Caco-2 (cell line): ENCODE data around the gene EPHX1. TPM values are rescaled to one million over a fixed set of nuclear protein-coding genes. Genes with fewer than 3 reads are reported as not detected.

Experiments
- BruUV-seq: library from RNA; stranded (reverse); fragments of 400-500 nt; replicated peaks from 2 replicates; lab custom pipeline; 2021; lab: Mats Ljungman, UMichigan
- CTCF ChIA-PET: fragments of 300-600 bp; sonication (Branson Sonifier 250); formaldehyde crosslinking; loops from one replicate; lab custom pipeline; 2022; ENCODE audit warnings: antibody characterized with exemption; lab: Charles Lee
- POLR2A ChIA-PET: fragments of 300-600 bp; sonication (Branson Sonifier 250); formaldehyde crosslinking; loops from one replicate; lab custom pipeline; 2022; ENCODE audit warnings: antibody characterized with exemption; lab: Charles Lee
- DNase-seq, 2 experiments: peaks; one replicate each; pipeline versions ENCODE4 v3.0.0 to v3.0.0-alpha.2; 2020 to 2022
- H3K27me3 ChIP-seq: replicated peaks from 2 replicates; pipeline ENCODE4 v1.6.0; 2011; ENCODE audit warnings: low read length; ENCODE audit not compliant: control insufficient read depth, insufficient read depth
- H3K36me3 ChIP-seq: 2 replicates; pipeline ENCODE4 v1.5.1; 2011; ENCODE audit warnings: low read length; ENCODE audit not compliant: control insufficient read depth, insufficient read depth
- H3K4me1 ChIP-seq: fragments of 250-450 bp; sonication (Bioruptor Pico); 2 replicates; pipeline ENCODE4 v1.5.1; 2020; ENCODE audit warnings: mild to moderate bottlenecking
- H3K4me3 ChIP-seq: 2 replicates; pipeline ENCODE4 v1.5.1; 2011; ENCODE audit warnings: low read depth, mild to moderate bottlenecking, control low read depth, low read length
- H3K9me3 ChIP-seq: fragments of 250-450 bp; sonication (Bioruptor Pico); 2 replicates; pipeline ENCODE4 v1.5.1; 2020; ENCODE audit warnings: mild to moderate bottlenecking, moderate library complexity
- H3K27ac Mint-ChIP-seq: one replicate; pipeline ENCODE4 v1.8.0; 2022; ENCODE audit warnings: mixed read lengths; ENCODE audit not compliant: unreplicated experiment
- H3K27me3 Mint-ChIP-seq: one replicate; pipeline ENCODE4 v1.8.0; 2022; ENCODE audit warnings: mixed read lengths; ENCODE audit not compliant: insufficient read depth, unreplicated experiment
- H3K36me3 Mint-ChIP-seq: one replicate; pipeline ENCODE4 v1.8.0; 2022; ENCODE audit warnings: mild to moderate bottlenecking, mixed read lengths; ENCODE audit not compliant: insufficient read depth, unreplicated experiment
- H3K4me1 Mint-ChIP-seq: one replicate; pipeline ENCODE4 v1.8.0; 2022; ENCODE audit warnings: low read depth, mixed read lengths; ENCODE audit not compliant: unreplicated experiment
- H3K4me3 Mint-ChIP-seq: one replicate; pipeline ENCODE4 v1.8.0; 2022; ENCODE audit warnings: mild to moderate bottlenecking, moderate library complexity, mixed read lengths; ENCODE audit not compliant: unreplicated experiment
- H3K9me3 Mint-ChIP-seq: one replicate; pipeline ENCODE4 v1.8.0; 2022; ENCODE audit warnings: mixed read lengths; ENCODE audit not compliant: unreplicated experiment
- intact Hi-C: fragments of 100-400 bp; cut with micrococcal nuclease; formaldehyde crosslinking; loops from one replicate; pipeline ENCODE4 v1.10.0; 2022; ENCODE audit not compliant: unreplicated experiment
- total RNA-seq: library from RNA; stranded (reverse); gene quantifications from 2 replicates; pipeline ENCODE4 v1.2.3, GENCODE V29; 2022
- TF ChIP-seq, protein P1 (sequence below), 2 experiments: fragments of 200-600 bp in 1 of 2; IDR thresholded peaks; 1 replicate in 1 of 2; 2 replicates in 1 of 2; pipeline versions ENCODE4 v1.5.1 to v1.8.0; 2011 to 2022; ENCODE audit warnings: antibody characterized with exemption in 1 of 2, control low read depth in 1 of 2, inconsistent platforms in 1 of 2, low read depth in 1 of 2, low read length in 1 of 2, mild to moderate bottlenecking in 1 of 2, moderate library complexity in 1 of 2; ENCODE audit not compliant: insufficient read depth in 1 of 2, severe bottlenecking in 1 of 2, unreplicated experiment in 1 of 2

EPHX1 gene
- total RNA-seq, 1 experiment from 2014 or later, result 88.5 TPM

GRCh38 chr1:225861834-225862580, 52.1 kb downstream of the EPHX1 start:
- Mint-ChIP-seq H3K27ac (no peak overlapping the region), H3K36me3 (peaks cover 65% of the 10 kb centered on the region), H3K4me3 (no peak overlapping the region), H3K4me1 (peaks cover 7% of the 10 kb centered on the region), H3K27me3 (no peaks in the 10 kb centered on the region), H3K9me3 (no peaks in the 10 kb centered on the region)
- Histone ChIP-seq H3K9me3 (no peaks in the 10 kb centered on the region), H3K27me3 (no peaks in the 10 kb centered on the region), H3K4me1 (peaks cover 3% of the 10 kb centered on the region; the same call in 1 of the 2 replicates), H3K36me3 (peaks cover 15% of the 10 kb centered on the region), H3K4me3 (no peak overlapping the region)
- DNase-seq, result no peak
- BruUV-seq, result no TSS peak
- POLR2A ChIA-PET, result no interaction called here
- CTCF ChIA-PET, result no interaction called here
- intact Hi-C loops, result loop anchor here (5.0 kb wide), 1 partner anchor 115 kb away; no protein-coding TSS in a partner anchor
- TF ChIP-seq, protein P1, sequence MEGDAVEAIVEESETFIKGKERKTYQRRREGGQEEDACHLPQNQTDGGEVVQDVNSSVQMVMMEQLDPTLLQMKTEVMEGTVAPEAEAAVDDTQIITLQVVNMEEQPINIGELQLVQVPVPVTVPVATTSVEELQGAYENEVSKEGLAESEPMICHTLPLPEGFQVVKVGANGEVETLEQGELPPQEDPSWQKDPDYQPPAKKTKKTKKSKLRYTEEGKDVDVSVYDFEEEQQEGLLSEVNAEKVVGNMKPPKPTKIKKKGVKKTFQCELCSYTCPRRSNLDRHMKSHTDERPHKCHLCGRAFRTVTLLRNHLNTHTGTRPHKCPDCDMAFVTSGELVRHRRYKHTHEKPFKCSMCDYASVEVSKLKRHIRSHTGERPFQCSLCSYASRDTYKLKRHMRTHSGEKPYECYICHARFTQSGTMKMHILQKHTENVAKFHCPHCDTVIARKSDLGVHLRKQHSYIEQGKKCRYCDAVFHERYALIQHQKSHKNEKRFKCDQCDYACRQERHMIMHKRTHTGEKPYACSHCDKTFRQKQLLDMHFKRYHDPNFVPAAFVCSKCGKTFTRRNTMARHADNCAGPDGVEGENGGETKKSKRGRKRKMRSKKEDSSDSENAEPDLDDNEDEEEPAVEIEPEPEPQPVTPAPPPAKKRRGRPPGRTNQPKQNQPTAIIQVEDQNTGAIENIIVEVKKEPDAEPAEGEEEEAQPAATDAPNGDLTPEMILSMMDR (IDR thresholded peaks at IDR 0.05; ENCODE audit: insufficient read depth in 1 of 2, low read depth in 1 of 2, low read length in 1 of 2, severe bottlenecking in 1 of 2, unreplicated experiment in 1 of 2), result no peak

GRCh38 chr1:225862581-225862950, 52.6 kb downstream of the EPHX1 start:
- H3K9me3 ChIP-seq, result no peaks in the 10 kb centered on the region
- Mint-ChIP-seq H3K9me3 (no peaks in the 10 kb centered on the region), H3K27me3 (no peaks in the 10 kb centered on the region), H3K4me1 (peaks cover 7% of the 10 kb centered on the region), H3K4me3 (no peak overlapping the region), H3K27ac (no peak overlapping the region), H3K36me3 (peaks cover 65% of the 10 kb centered on the region)
- TF ChIP-seq, protein P1 (IDR thresholded peaks at IDR 0.05; ENCODE audit: insufficient read depth in 1 of 2, low read depth in 1 of 2, low read length in 1 of 2, severe bottlenecking in 1 of 2, unreplicated experiment in 1 of 2), result no peak
- CTCF ChIA-PET, result no interaction called here
- H3K4me3 ChIP-seq, result no peak overlapping the region
- intact Hi-C loops, result loop anchor here (5.0 kb wide), 1 partner anchor 115 kb away; no protein-coding TSS in a partner anchor
- peaks cover 3% of the 10 kb centered on the region; the same call in 1 of the 2 replicates for H3K4me1 ChIP-seq
- DNase-seq, result no peak
- POLR2A ChIA-PET, result no interaction called here
- H3K27me3 ChIP-seq, result no peaks in the 10 kb centered on the region
- peaks cover 14% of the 10 kb centered on the region for H3K36me3 ChIP-seq
- no TSS peak for BruUV-seq

DNA sequence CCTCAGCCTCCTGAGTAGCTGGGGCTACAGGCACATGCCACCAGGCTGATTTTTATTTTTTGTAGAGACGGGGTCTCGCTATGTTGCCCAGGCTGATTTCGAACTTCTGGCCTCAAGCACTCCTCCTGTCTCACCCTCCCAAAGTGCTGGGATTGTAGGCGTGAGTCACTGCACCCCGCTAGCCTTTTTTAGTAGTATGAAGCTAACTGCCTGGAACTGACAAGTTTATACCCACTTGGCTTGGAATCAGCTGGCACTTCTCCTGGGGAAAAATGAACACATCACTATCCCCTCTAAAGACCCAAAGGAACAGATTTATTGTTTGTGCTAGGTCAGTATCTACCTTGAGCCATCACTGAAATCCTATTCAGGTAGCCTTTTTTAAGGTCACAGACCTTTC, 53.2 kb downstream of the EPHX1 start:
- DNase-seq, result no peak
- Mint-ChIP-seq H3K4me3 (no peak overlapping the region), H3K9me3 (no peaks in the 10 kb centered on the region), H3K27ac (no peak overlapping the region), H3K4me1 (peaks cover 7% of the 10 kb centered on the region), H3K27me3 (no peaks in the 10 kb centered on the region), H3K36me3 (peaks cover 65% of the 10 kb centered on the region)
- Histone ChIP-seq H3K4me1 (peaks cover 3% of the 10 kb centered on the region; the same call in 1 of the 2 replicates), H3K9me3 (no peaks in the 10 kb centered on the region), H3K36me3 (peaks cover 14% of the 10 kb centered on the region), H3K27me3 (no peaks in the 10 kb centered on the region), H3K4me3 (no peak overlapping the region)
- intact Hi-C loops, result loop anchor here (5.0 kb wide), 1 partner anchor 114 kb away; no protein-coding TSS in a partner anchor
- CTCF ChIA-PET, result no interaction called here
- TF ChIP-seq, protein P1 (IDR thresholded peaks at IDR 0.05; ENCODE audit: insufficient read depth in 1 of 2, low read depth in 1 of 2, low read length in 1 of 2, severe bottlenecking in 1 of 2, unreplicated experiment in 1 of 2), result no peak
- POLR2A ChIA-PET, result no interaction called here
- no TSS peak for BruUV-seq
